GM21529 (cell line): ENCODE measurements around the gene MICAL2.

Experiments
- ATAC-seq: cut with Tn5 transposase; IDR thresholded peaks from one replicate; pipeline ENCODE4 v1.9.1; 2021; ENCODE audit not compliant: unreplicated experiment

MICAL2 gene

GRCh38 chr11:12154871-12155668, 44.7 kb downstream of the MICAL2 start:
- ATAC-seq, result no peak

- no peak for ATAC-seq
These were observed 45.3 kb downstream of the MICAL2 start for GRCh38 chr11:12155696-12156095.

- no peak for ATAC-seq
These were observed 46.1 kb downstream of the MICAL2 start for GRCh38 chr11:12156301-12157140.

GRCh38 chr11:12157241-12157661, 46.9 kb downstream of the MICAL2 start:
- no peak for ATAC-seq

GRCh38 chr11:12158909-12159308, 48.5 kb downstream of the MICAL2 start:
- no peak for ATAC-seq

- ATAC-seq, result no peak
These were observed 49.1 kb downstream of the MICAL2 start for GRCh38 chr11:12159351-12160099.

- ATAC-seq, result no peak
These were observed 49.8 kb downstream of the MICAL2 start for GRCh38 chr11:12160231-12160630.

- no peak for ATAC-seq
These were observed 50.3 kb downstream of the MICAL2 start for GRCh38 chr11:12160680-12161079.

- ATAC-seq, result no peak
These were observed 50.7 kb downstream of the MICAL2 start for GRCh38 chr11:12161137-12161536.

GRCh38 chr11:12161603-12162350, 51.4 kb downstream of the MICAL2 start:
- no peak for ATAC-seq

- ATAC-seq, result no peak
These were observed 52.3 kb downstream of the MICAL2 start for GRCh38 chr11:12162652-12163051.

- ATAC-seq, result no peak
These were observed 53.0 kb downstream of the MICAL2 start for GRCh38 chr11:12163181-12163941.

GRCh38 chr11:12164061-12165014, 53.9 kb downstream of the MICAL2 start:
- no peak for ATAC-seq

GRCh38 chr11:12165237-12165875, 55.0 kb downstream of the MICAL2 start:
- no peak for ATAC-seq

- ATAC-seq, result no peak
These were observed 56.1 kb downstream of the MICAL2 start for GRCh38 chr11:12166299-12167060.

GRCh38 chr11:12167061-12168000, 56.9 kb downstream of the MICAL2 start:
- ATAC-seq, result no peak
